ENCODE measurements around the gene ANKLE1.

DNA sequence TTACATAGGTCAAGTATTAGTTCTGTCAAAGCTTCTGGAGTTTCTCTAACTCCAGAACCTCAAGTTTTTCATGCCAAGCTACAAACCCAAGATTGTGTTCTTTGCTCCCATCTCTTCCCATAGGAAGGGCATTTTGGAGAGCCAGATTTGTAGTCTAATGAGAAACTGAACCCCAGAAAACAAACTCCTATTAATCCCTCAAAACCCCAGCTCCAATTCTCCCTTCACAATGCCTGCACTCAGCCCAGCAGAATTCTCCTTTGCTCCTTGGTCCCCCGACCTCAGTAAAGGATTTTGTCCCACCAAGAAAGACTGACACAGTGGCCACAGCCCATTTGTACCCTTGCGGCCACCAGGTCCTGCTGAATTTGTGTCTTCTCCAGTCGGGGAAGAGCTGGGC is 25.6 kb upstream of the ANKLE1 start:
- TF ChIP-seq, protein P1, sequence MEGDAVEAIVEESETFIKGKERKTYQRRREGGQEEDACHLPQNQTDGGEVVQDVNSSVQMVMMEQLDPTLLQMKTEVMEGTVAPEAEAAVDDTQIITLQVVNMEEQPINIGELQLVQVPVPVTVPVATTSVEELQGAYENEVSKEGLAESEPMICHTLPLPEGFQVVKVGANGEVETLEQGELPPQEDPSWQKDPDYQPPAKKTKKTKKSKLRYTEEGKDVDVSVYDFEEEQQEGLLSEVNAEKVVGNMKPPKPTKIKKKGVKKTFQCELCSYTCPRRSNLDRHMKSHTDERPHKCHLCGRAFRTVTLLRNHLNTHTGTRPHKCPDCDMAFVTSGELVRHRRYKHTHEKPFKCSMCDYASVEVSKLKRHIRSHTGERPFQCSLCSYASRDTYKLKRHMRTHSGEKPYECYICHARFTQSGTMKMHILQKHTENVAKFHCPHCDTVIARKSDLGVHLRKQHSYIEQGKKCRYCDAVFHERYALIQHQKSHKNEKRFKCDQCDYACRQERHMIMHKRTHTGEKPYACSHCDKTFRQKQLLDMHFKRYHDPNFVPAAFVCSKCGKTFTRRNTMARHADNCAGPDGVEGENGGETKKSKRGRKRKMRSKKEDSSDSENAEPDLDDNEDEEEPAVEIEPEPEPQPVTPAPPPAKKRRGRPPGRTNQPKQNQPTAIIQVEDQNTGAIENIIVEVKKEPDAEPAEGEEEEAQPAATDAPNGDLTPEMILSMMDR (conservative IDR thresholded peaks at IDR 0.05; ENCODE audit: low read length): no peak
- no peak for TF ChIP-seq EZH2phosphoT487 (IDR thresholded peaks at IDR 0.05; ENCODE audit: borderline replicate concordance)
